NCI-H2029 treated with DMSO at 0.1 percent for 48 hours (cell line): ENCODE measurements around the gene STPG1.

Experiments
- DNase-seq: peaks from one replicate; lab custom pipeline; 2025; lab: John Stamatoyannopoulos, UW

The STPG1 gene

DNA sequence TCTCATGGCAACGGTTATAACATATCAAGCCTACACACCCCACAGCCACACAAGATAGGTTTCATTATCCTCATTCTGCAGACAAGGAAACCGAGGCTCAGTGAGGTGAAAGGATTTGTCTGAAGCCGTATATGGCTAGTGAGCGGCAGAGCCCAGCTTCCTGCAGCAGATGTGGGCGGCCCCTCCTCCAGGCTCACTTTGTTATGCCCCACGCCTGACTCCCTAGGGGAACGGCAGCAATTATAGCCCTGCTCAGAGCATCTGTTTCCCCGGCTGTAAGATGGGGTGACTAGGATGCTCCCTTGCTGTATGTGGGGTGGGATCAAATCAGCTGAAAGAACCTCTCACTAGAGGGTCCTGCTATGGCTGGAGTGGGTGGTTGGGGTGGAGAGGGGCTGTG is 72.3 kb downstream of the STPG1 start:
- no peak for DNase-seq

DNA sequence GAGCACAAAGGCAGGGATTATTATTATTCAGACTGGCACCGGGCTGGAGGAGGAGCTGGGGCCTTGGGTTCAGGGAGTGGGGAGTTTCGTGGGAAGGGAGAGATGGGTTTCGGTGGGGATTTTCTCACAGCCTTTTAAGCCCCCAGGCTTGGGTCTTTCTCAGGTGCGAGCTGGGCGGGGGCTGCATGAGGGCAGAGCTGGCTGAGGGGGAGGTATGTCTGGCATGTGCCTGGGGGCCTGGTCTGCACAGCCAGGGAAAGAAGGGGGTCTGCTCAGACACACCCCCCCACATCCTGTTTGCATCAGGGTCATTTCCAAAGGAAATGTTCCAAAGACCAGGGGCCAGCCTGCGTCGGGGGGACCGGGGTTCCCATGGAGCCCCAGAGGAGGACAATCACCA is 72.8 kb downstream of the STPG1 start:
- DNase-seq = no peak

- no peak for DNase-seq
Measured at GRCh38 chr1:24339996-24340395, 73.6 kb downstream of the STPG1 start.

DNA sequence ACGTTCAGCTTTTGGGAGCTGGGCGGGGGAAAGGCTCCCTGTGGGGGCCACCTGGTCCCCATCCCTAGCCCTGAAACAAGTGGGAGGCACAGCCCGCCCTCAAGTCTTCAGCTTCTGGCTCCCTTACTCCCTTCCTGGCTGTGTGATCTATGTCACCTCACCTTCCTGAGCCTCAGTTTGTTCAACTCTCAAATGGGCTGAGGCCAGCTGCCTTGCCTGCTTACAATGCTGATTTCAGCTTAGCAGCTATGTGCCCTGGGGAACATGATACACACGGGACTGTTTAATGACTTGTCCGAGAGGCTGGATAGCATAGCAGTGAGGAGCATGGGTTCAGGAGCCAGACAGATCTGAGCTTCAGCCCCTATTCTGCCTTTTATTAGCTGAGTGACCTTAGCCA is 75.1 kb downstream of the STPG1 start:
- no peak for DNase-seq

DNA sequence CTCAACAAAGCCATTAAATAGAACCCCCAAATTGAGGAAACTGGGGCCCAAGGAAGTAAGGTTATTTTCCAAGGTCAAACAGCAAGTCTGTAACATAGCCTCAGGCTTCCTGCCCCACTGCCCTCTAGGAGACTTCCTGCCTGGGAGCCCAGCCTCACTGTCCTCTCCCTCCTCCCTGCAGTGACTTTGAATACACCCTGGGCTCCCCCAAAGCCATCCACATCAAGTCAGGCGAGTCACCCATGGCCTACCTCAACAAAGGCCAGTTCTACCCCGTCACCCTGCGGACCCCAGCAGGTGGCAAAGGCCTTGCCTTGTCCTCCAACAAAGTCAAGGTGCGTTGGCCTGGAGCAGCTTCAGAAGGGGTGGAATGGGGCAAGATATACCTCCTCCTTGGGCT is 76.1 kb downstream of the STPG1 start:
- DNase-seq = no peak

- DNase-seq = no peak
Measured at GRCh38 chr1:24336075-24336474, 77.5 kb downstream of the STPG1 start.

DNA sequence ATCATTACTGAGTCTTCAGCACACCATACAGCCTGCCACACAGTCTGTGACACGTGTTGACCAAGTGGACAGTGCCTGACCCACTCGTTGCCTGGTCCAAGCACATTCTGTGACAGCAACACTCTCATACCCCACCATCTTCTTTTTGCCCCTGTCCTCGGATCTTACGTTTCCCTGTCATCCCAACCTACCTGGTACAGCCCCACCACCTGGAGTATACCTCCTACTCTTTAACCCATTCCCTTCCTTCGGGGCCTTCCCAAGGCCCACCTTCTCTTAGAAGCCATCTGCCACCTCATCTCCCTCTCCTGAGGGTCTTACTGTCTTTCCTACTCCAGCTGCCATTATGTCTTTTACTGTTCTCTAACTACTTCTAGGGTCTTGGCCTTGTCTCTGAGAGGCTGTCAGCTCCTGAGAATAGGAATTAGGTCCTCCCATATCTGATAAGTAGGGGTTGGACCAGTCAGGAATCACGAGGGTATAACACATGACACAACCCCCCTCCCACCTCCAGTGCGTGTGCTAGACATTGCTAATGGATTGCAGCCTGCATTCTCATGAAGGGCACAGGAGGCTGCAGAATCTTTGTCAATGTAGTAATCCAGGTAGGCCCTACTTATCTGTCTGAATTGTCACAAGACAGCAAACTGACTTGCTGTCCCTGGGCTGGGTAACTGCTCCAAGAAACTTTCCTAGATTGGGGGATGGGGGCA is 81.5 kb downstream of the STPG1 start:
- no peak for DNase-seq

- DNase-seq = no peak
Measured at GRCh38 chr1:24329797-24330543, 83.6 kb downstream of the STPG1 start.

GRCh38 chr1:24329331-24329730 is 84.3 kb downstream of the STPG1 start:
- DNase-seq = no peak

- no peak for DNase-seq
Measured at GRCh38 chr1:24327891-24328290, 85.7 kb downstream of the STPG1 start.

DNA sequence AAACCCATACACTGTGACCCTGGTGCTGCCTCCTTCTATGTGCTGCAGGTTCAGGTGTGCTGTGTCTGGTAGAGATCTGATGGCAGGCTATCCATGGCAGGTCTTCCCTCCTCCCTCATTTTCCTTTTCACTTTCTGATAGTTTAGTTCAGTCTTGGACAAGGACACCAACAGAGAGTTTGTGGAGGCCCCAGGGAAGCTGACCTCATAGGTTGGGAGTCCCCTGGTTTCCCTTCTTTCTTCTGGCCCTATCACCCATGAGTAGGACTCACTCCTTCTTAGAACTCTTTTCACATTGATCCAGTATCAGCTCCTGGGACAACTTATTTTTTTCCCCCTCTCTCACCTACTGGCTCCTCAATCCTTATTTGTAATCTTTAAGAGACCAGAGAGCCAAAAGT is 86.1 kb downstream of the STPG1 start:
- no peak for DNase-seq

DNA sequence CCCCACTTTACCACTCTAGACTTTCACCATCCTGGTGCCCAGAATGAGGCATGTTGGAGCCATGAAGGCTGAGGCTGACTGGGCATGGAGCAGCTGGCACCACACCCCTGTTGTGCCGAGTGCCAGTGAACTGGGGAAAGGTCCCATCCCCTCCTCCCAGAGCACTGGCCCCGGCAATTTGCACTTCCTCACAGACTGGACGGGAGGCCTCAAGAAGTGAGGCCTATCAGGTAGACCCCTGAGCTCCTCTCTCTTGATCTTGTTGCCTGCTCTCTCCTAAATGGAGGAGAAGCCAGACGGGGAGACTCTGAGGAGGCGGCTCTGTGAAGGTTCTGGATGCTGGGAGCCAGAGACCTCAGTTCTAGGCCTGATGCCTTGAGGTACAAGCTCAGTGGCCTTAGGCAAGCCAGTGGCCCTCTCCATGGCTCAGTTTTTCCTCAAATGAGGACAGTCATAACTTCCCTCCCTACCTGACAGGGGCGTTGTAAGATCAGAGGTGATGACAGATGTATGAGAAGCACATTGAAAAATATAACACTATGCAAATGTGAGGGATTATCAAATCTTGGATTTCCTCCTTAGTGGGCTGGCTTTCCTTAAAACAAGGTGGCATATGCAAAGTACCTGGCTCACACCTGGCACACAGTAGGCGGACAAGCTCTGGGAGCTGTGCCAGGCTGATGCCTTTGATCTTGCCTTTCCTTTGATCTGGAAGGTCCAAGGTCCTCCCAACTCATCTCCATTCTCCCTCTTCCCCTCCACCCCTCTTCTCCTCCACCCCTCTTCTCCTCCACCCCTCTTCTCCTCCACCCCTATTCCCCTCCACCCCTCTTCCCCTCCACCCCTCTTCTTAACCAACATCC is 87.8 kb downstream of the STPG1 start:
- no peak for DNase-seq

DNA sequence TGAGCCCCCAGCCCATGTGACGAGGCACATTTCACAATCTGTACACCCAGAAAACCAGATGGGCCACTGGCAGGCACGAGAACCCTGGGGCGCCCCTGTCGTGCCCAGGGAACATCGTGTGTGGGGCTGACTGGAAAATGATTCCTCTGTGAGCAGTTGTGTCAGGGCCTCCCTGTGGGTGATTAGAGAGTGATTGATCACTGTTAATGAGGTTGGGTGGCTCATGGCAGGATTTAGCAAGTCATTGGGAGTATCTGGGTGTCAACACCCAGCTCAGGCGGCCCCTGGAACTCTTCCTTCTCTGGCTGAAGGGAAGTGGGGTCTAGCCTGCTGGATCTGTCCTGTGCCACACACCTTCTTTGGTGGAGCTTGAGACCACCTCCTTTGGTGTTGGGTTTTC is 88.7 kb downstream of the STPG1 start:
- DNase-seq = no peak

DNA sequence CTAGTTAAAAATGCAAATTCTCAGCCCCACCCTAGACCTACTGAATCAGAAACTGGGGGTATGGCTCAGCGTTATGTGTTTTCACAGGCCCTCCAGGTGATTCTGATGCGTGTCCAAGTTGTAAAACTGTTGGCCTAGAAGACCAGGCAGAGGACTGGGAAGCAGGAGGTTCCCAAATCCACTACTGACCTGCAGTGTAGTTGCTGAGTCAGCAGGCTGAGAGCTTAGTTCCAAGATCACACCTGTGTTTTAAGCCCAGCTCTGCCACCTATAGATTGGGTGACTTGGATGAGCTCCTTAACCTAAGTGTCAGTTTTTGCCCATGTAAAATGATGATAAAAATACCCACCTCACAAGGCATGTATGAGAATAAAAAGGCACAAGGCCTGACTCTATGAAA is 90.3 kb downstream of the STPG1 start:
- no peak for DNase-seq

DNA sequence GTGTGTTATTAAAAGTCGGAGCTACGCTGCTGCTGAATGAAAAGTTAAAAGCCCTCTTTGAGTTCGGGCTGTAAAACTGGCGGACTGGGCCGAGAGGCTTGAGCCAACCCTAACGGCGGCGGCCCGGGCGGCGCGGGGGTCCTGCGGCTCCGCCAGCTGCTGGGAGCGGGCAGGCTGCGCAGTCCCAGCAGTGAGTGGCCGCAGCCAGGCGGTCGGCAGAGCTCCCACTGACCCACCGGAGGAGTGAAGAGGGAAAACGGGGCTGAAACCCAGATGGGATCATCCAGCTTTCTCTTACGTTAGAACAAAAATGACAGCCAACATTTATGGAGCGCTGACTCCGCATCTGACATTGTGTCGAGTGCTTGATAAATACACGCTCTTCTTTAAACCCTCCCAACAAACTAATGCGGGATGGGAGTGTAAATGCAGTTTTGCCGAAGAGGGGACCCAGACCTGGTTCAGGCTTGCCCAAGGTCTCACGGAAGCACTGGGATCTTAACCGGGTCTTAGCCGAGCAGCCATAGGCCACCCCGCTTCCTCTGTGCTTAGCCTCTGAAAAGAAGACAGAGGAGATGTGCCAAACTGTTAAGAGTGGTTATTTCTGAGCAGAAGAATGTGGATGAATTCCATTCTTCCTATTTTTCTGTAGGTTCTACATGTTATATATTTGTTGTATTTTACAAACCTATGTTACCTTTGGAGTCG is 91.0 kb downstream of the STPG1 start:
- no peak for DNase-seq

DNA sequence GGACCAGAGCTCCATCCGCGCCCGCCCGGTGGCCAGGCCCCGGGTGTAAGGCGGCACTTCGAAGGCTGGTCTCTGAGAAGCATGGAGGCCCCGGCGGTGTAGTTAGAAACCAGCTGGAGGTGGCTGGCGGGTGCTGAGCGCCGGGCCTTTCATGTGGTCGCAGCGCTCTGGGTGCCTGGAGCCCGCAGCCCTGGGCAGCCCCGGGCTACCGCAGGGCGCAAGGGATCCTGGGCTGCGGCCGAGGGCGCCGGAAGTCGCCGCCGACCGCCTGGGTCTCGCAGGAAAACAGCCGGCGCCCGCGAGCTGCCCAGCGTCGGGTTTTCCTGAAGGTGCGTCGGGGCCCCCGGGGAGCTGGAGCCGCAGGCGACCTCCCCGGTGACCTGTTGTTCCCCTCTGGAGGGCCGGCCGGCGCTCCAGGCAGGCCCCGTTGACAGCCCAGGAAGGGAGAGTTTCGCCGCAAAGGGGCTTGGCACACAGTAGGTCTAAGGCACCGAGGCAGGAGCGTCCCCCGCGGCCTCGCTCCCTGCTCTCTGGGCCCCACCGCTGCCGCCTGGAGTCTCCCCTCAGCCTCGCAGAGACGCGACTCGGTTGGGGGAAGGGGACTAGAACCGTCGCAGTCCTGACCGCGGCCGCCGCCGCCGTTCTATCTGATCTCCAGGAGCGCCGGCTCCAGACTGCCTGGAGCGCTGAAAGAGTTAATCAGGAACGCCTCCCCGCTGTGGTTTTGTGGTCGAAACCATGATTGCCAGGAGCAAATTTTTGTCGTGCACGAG is 91.7 kb downstream of the STPG1 start:
- no peak for DNase-seq

DNA sequence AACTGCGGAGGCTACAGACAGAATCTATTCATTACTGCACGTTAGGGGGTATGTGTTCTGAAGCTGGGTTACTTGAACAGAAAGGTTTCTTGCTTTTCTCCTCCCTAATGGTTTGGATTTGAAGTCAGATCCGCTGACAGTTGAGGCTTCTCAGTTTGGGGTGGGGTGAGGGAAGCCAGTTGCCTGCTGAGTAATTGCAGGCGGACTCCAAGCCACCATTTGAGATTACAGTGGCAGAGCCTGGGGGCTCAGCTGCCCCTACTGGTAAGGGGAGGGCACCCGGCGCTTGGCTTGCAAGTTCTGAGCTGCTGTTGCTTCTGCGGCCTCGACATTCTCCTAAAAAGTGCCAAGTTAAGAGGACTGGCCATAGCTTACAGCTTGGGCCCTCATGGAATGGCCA is 92.5 kb downstream of the STPG1 start:
- DNase-seq = no peak

- DNase-seq = no peak
Measured at GRCh38 chr1:24319962-24320361, 93.6 kb downstream of the STPG1 start.

GRCh38 chr1:24319312-24319863 is 94.2 kb downstream of the STPG1 start, which contains the start of gene GRHL3:
GRHL3 (plus strand) TSS chr1:24319357; CDS start chr1:24319552, 195 bp downstream.
- peak; percentile 59 for DNase-seq

- no peak for DNase-seq
Measured at GRCh38 chr1:24318615-24319311, 94.8 kb downstream of the STPG1 start.
